ENCODE measurements around the gene NDUFV3. TPM values are rescaled to one million over a fixed set of nuclear protein-coding genes. Genes with fewer than 3 reads are reported as not detected.
"Not testable (repeated sequence)": the region's sequence is repeated elsewhere in the genome, so short reads cannot be mapped to it uniquely, and the experiment has no call there.

Gene NDUFV3
- total RNA-seq, 4 donors from 2014 or later = 53.6 to 79.1 (median 72.1) TPM

DNA sequence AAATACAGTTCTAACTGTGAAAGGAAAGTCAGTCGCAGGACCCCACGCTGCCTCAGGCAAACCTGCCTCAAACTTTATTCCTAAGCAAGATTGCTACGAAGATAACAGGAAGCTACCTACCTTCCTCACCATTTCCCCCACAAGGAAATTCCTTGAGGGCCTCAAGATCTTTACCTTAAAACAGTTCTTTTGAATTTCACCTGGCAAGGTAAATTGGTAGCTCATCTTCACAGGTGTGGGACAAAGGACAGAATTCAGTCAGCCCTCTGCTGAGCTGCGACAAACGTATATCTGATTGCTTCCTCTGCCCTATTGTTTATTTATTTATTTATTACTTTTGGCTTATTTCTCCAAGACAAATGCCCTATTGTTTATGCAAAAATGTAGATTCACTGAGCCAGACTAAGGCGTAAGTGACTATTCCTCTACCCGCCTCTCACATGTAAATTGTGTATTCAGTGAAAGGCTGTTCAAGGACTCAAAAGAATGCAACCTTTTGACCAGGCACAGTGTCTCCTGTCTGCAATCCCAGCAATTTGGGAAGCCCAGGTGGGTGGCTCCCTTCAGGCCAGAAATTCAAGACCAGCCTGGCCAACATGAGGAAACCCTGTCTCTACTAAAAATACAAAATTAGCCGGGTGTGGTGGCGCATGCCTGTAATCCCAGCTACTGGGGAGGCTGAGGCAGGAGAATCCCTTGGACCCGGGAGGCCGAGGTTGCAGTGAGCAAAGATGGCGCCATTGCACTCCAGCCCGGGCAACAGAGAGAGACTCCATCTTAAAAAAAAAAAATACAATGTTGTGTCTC lies 63.9 kb downstream of the NDUFV3 start:
- TF ChIP-seq POLR2AphosphoS5 (IDR thresholded peaks at IDR 0.05) (no peak), EP300 (IDR thresholded peaks at IDR 0.05) (no peak), POLR2A (IDR thresholded peaks at IDR 0.05) (no peak)
- TF ChIP-seq, protein P1, sequence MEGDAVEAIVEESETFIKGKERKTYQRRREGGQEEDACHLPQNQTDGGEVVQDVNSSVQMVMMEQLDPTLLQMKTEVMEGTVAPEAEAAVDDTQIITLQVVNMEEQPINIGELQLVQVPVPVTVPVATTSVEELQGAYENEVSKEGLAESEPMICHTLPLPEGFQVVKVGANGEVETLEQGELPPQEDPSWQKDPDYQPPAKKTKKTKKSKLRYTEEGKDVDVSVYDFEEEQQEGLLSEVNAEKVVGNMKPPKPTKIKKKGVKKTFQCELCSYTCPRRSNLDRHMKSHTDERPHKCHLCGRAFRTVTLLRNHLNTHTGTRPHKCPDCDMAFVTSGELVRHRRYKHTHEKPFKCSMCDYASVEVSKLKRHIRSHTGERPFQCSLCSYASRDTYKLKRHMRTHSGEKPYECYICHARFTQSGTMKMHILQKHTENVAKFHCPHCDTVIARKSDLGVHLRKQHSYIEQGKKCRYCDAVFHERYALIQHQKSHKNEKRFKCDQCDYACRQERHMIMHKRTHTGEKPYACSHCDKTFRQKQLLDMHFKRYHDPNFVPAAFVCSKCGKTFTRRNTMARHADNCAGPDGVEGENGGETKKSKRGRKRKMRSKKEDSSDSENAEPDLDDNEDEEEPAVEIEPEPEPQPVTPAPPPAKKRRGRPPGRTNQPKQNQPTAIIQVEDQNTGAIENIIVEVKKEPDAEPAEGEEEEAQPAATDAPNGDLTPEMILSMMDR (IDR thresholded peaks at IDR 0.05) = no peak
- 82 to 87% methylated on average over 9 to 13 of the region's 13 CpGs for WGBS, 2 donors (ENCODE audit: low coverage in 1 of 2)
- no peaks in the 10 kb centered on the region for H3K4me1 ChIP-seq
- H3K27me3 ChIP-seq = no peaks in the 10 kb centered on the region
- no peaks in the 10 kb centered on the region for H3K9me3 ChIP-seq
- no peak overlapping the region for H3K27ac ChIP-seq
- H3K4me3 ChIP-seq = no peak overlapping the region
- no peaks in the 10 kb centered on the region for H3K36me3 ChIP-seq
- ATAC-seq = no peak

- not testable (repeated sequence) for H3K27me3 ChIP-seq, H3K4me1 ChIP-seq, H3K4me3 ChIP-seq, H3K36me3 ChIP-seq, H3K27ac ChIP-seq, ATAC-seq, H3K9me3 ChIP-seq
- 80 to 85% methylated on average over 3 to 5 of the region's 6 CpGs for WGBS, 2 donors (ENCODE audit: low coverage in 1 of 2)
These were observed 65.0 kb downstream of the NDUFV3 start for GRCh38 chr21:42958122-42958521.

DNA sequence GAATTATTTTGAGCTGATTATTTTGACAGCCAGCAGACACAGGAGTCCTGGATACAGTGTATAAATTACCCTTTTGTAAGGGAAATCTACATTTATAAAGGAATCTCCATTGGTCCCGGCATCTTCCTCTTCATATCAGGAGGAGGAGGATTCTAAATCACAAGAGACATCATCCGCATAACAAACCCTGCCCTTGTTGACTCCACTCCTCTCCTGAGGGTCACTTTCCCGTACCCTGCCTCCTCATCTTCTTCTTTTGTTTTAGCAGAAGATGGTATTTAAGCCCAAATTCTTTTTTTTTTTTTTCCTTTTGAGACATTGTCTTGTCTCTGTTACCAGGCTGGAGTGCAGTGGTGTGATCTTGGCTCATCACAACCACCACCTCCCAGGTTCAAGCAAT lies 66.6 kb downstream of the NDUFV3 start:
- H3K4me3 ChIP-seq = no peak overlapping the region
- no peaks in the 10 kb centered on the region for H3K9me3 ChIP-seq
- H3K27me3 ChIP-seq = no peaks in the 10 kb centered on the region
- H3K4me1 ChIP-seq = no peaks in the 10 kb centered on the region
- 77 to 84% methylated on average over 3 of the region's 3 CpGs for WGBS, 2 donors (ENCODE audit: low coverage in 1 of 2)
- no peak for ATAC-seq
- no peak overlapping the region for H3K27ac ChIP-seq
- no peak for TF ChIP-seq EP300 (IDR thresholded peaks at IDR 0.05)
- no peak for TF ChIP-seq POLR2A (IDR thresholded peaks at IDR 0.05)
- TF ChIP-seq, protein P1 (IDR thresholded peaks at IDR 0.05) = no peak
- TF ChIP-seq POLR2AphosphoS5 (IDR thresholded peaks at IDR 0.05) = no peak
- H3K36me3 ChIP-seq = no peaks in the 10 kb centered on the region

- no peak for TF ChIP-seq EP300 (IDR thresholded peaks at IDR 0.05)
- TF ChIP-seq, protein P1 (IDR thresholded peaks at IDR 0.05) = no peak
- no peak for TF ChIP-seq POLR2A (IDR thresholded peaks at IDR 0.05)
- no peak for TF ChIP-seq POLR2AphosphoS5 (IDR thresholded peaks at IDR 0.05)
- ATAC-seq = no peak
- Histone ChIP-seq H3K36me3 (no peaks in the 10 kb centered on the region), H3K4me3 (no peak overlapping the region), H3K27ac (no peak overlapping the region), H3K4me1 (no peaks in the 10 kb centered on the region), H3K9me3 (no peaks in the 10 kb centered on the region), H3K27me3 (no peaks in the 10 kb centered on the region)
- 57% methylated on average over 4 of the region's 6 CpGs; no CpG with 5 or more reads in 1 of the 2 donors for WGBS, 2 donors (ENCODE audit: low coverage in 1 of 2)
These were observed 69.4 kb downstream of the NDUFV3 start for GRCh38 chr21:42962380-42963007.

Small RNAs within 50 kb of the gene (small RNA-seq; reads per million reads assigned to genes)
- 0 reads per million in 4 donors for gene MIR5692B

Other genes with a start within 250 kb of the NDUFV3 start
- gene PDE9A, start 239.7 kb upstream of the NDUFV3 start, total RNA-seq = 10 to 100 TPM; 10.6 to 83.2 (median 28.5) TPM
- 10 to 100 TPM in 1 of 4 donors, 1 to 10 TPM in 3; 3.9 to 10.0 (median 7.5) TPM for gene WDR4, start 13.8 kb upstream of the NDUFV3 start, total RNA-seq
- not detected for gene ERVH48-1, start 32.3 kb downstream of the NDUFV3 start, total RNA-seq
- 10 to 100 TPM; 12.9 to 15.3 (median 15.1) TPM for gene PKNOX1, start 81.3 kb downstream of the NDUFV3 start, total RNA-seq
- 10 to 100 TPM in 3 of 4 donors, 1 to 10 TPM in 1; 9.7 to 27.2 (median 19.0) TPM for gene CBS, start 182.5 kb downstream of the NDUFV3 start, total RNA-seq
- gene U2AF1, start 214.3 kb downstream of the NDUFV3 start, total RNA-seq = 10 to 100 TPM; 26.6 to 49.5 (median 41.4) TPM

All from gastroesophageal sphincter (tissue), 4 donors.